Endothelial cell of umbilical vein (primary cell): Measurements from ENCODE around the gene KCNN3.

Source experiments
- CTCF ChIP-seq, 2 donors: IDR thresholded peaks; 1 replicate in 1 of 2; 2 replicates in 1 of 2; pipeline ENCODE4 v1.5.1; 2011; ENCODE audit warnings: low read length in 2 of 2, mild to moderate bottlenecking in 2 of 2, moderate library complexity in 2 of 2, control low read depth in 1 of 2, inconsistent platforms in 1 of 2, low read depth in 1 of 2; ENCODE audit not compliant: insufficient read depth in 1 of 2; ENCODE audit errors: extremely low read depth in 1 of 2
- POLR2AphosphoS5 ChIP-seq: IDR thresholded peaks from 2 replicates; pipeline ENCODE4 v1.6.1; 2012; ENCODE audit warnings: low read depth, mild to moderate bottlenecking, control low read depth, low read length, moderate library complexity; ENCODE audit not compliant: insufficient read depth

- no peak for TF ChIP-seq CTCF (IDR thresholded peaks at IDR 0.05; ENCODE audit: extremely low read depth in 1 of 2, insufficient read depth in 1 of 2, low read depth in 1 of 2, low read length in 2 of 2)
- no peak for TF ChIP-seq POLR2AphosphoS5
Measured at GRCh38 chr1:154876842-154877369, 6.8 kb upstream of the KCNN3 start.
